ENCODE results near the gene ARID4A. TPM values are rescaled to one million over a fixed set of nuclear protein-coding genes. Genes with fewer than 3 reads are reported as not detected.
A peak's percentile ranks its signal among the peaks of the same experiment; 100 is the strongest.

The ARID4A gene
- total RNA-seq, 5 donors from 2014 or later (not counting 1 experiment from before 2014, with no cell fraction given) = 51.2 to 70.1 (median 57.6) TPM

DNA sequence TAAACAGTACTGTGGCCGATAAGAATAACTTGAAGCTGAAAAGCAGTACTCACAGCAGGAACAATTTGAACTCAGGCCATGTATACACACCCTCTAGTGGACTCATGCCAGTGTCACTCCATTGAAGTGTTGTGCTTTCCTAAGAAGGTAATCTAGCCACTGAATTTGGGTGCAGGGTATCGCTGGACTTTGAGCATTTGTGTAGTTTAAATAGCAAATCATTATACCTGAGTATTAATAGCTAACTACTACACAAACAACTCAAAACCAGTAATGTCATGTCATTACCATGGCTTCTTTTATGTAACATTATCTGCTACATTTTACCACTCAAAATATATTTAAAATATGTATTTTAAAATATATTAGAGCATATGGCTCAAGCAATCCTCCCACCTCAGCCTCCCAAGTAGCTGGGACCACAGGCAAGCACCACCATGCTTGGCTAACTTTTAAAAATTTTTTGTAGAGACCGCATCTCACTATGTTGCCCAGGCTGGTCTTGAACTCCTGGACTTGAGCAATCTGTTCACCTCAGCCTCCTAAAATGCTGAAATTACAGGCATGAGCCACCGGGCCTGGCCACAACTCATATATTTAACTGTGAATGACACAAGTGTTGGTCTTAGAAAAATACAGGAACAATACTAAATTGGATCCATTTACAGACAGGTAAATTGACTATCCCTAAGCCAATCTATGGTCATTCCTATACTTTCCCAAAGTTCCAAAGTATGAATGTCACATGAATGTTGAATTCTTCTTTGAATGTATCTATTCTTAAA lies 25.6 kb upstream of the ARID4A start:
- ATAC-seq (replicated peaks in 1 of 4) (no peak), DNase-seq (peak in 1 of 35 experiments; percentile 17)
- peak overlapping the region; percentile 15 to 39 for H3K27ac Mint-ChIP-seq
- Histone ChIP-seq H3K4me3 (ENCODE audit: control insufficient read depth in 1 of 2, extremely low read depth in 1 of 2, low read length in 1 of 2) (no peak overlapping the region), H3K27me3 (replicated peaks in 1 of 2; ENCODE audit: control insufficient read depth in 2 of 2, extremely low read depth in 1 of 2, insufficient read depth in 2 of 2, low read length in 1 of 2) (no peaks in the 10 kb centered on the region), H3K27ac (ENCODE audit: low read length) (no peak overlapping the region), H3K9me3 (no peaks in the 10 kb centered on the region), H3K36me3 (ENCODE audit: control insufficient read depth in 2 of 2, extremely low read depth in 1 of 2, insufficient read depth in 1 of 2, low read length in 1 of 2) (peaks cover 10 to 56% of the 10 kb centered on the region in 2 donors), H3K4me1 (ENCODE audit: control insufficient read depth in 1 of 2, extremely low read depth in 1 of 2, insufficient read depth in 2 of 2, low read length in 2 of 2) (peaks cover 15 to 19% of the 10 kb centered on the region in 2 experiments)
- POLR2A ChIA-PET = interaction anchor here (0.6 to 1.7 kb wide), 5 partner anchors 9 to 80 kb away, joined by 3 to 4 read pairs (median 3); partner anchors contain the start of gene ARID4A (in 1 of the 2)
- 100% methylated on average over 1 of the region's 4 CpGs for WGBS (ENCODE audit: insufficient coverage)
- no peaks in the 10 kb centered on the region for H3K27me3 Mint-ChIP-seq
- CTCF ChIA-PET = interaction anchor here in 1 of 2 donors (0.9 kb wide), 1 partner anchor 9 kb away, joined by 4 read pairs; no protein-coding TSS in a partner anchor
- peaks cover 29% of the 10 kb centered on the region for H3K36me3 Mint-ChIP-seq
- no peak overlapping the region for H3K4me3 Mint-ChIP-seq
- peaks cover 32 to 52% (median 43%) of the 10 kb centered on the region in 3 donors for H3K4me1 Mint-ChIP-seq
- no peaks in the 10 kb centered on the region for H3K9me3 Mint-ChIP-seq

DNA sequence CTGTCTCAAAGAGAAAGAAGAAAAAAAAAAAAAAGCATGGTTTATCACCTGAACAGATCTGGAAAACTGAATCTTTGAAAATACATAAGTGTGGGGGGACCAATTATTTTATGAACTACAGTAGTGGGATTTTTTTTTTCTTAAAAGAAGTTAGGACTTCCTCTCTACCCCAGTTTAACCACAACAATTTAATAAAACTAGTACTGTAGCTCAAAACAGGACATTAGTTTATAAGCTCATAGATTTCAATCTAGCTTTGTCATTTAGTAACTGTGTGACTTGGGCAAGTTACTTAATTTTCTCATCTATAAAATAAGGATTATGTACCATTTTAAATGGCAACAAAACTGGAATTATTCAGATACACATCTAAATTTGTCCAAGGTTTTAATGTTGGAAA lies 23.5 kb upstream of the ARID4A start:
- Histone ChIP-seq H3K27ac (ENCODE audit: low read length) (peak overlapping the region; percentile 43), H3K4me1 (ENCODE audit: control insufficient read depth in 1 of 2, extremely low read depth in 1 of 2, insufficient read depth in 2 of 2, low read length in 2 of 2) (peaks cover 15 to 28% of the 10 kb centered on the region in 2 experiments), H3K27me3 (replicated peaks in 1 of 2; ENCODE audit: control insufficient read depth in 2 of 2, extremely low read depth in 1 of 2, insufficient read depth in 2 of 2, low read length in 1 of 2) (no peaks in the 10 kb centered on the region), H3K9me3 (no peaks in the 10 kb centered on the region), H3K4me3 (ENCODE audit: control insufficient read depth in 1 of 2, extremely low read depth in 1 of 2, low read length in 1 of 2) (no peak overlapping the region), H3K36me3 (ENCODE audit: control insufficient read depth in 2 of 2, extremely low read depth in 1 of 2, insufficient read depth in 1 of 2, low read length in 1 of 2) (peaks cover 10 to 57% of the 10 kb centered on the region in 2 donors)
- Mint-ChIP-seq H3K27me3 (no peaks in the 10 kb centered on the region), H3K4me1 (peaks cover 45 to 57% (median 48%) of the 10 kb centered on the region in 3 donors), H3K27ac (peak overlapping the region; percentile 77 to 91), H3K9me3 (no peaks in the 10 kb centered on the region), H3K36me3 (peaks cover 31% of the 10 kb centered on the region), H3K4me3 (peak overlapping the region; percentile 17 to 43 (median 19))
- ChIA-PET CTCF (interaction anchor here (0.7 to 2.1 kb wide), 3 partner anchors 12 to 914 kb away, joined by 4 to 6 read pairs (median 5); no protein-coding TSS in a partner anchor), POLR2A (interaction anchor here (0.6 to 1.8 kb wide), 9 partner anchors 11 to 885 kb away, joined by 3 to 13 read pairs (median 4); partner anchors contain the start of genes ARID4A (in 1 of the 2) and TOMM20L (in 1 of the 2))
- no peak for ATAC-seq (replicated peaks in 1 of 4)
- no peak for DNase-seq

DNA sequence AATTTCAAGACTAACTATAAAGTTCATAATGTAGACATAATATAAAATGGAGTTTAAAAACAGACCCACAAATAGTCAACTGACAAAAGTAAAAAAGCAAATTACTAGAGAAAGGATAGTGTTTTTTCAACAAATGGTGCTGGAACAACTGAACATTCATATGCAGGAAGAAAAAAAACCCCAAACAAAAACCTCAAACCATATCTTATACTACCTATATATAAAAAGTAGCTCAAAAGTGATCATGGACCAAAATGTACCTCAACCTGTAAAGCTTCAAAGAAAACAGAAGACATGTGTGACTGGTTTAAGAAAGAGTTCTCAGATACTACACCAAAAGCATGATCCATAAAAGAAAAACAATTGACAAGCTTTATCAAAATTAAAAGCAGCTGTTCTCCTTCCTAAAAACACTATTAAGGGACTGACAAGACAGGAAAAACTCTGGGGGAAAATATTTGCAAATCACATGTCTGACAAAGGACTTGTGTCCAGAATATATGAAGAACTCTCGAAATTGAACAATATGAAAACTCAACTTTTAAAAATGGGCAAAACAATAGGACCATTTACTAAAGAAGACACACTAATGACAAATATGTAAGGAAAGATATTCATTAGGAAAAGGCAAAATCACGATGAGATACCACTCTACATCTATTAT lies 22.7 kb upstream of the ARID4A start:
- Mint-ChIP-seq H3K4me1 (peaks cover 50 to 58% (median 50%) of the 10 kb centered on the region in 3 donors), H3K27me3 (no peaks in the 10 kb centered on the region), H3K9me3 (no peaks in the 10 kb centered on the region), H3K36me3 (peaks cover 23% of the 10 kb centered on the region), H3K4me3 (peak overlapping the region in 1 of 3 donors; percentile 19), H3K27ac (peak overlapping the region; percentile 77 to 91)
- H3K36me3 ChIP-seq (ENCODE audit: control insufficient read depth in 2 of 2, extremely low read depth in 1 of 2, insufficient read depth in 1 of 2, low read length in 1 of 2) = peaks cover 10 to 50% of the 10 kb centered on the region in 2 donors
- H3K27ac ChIP-seq (ENCODE audit: low read length) = peak overlapping the region; percentile 43
- DNase-seq = no peak
- CTCF ChIA-PET = interaction anchor here (0.5 to 2.1 kb wide), 6 partner anchors 10 to 73 kb away, joined by 3 to 7 read pairs (median 4); no protein-coding TSS in a partner anchor
- H3K27me3 ChIP-seq (replicated peaks in 1 of 2; ENCODE audit: control insufficient read depth in 2 of 2, extremely low read depth in 1 of 2, insufficient read depth in 2 of 2, low read length in 1 of 2) = no peaks in the 10 kb centered on the region
- WGBS (ENCODE audit: insufficient coverage) = no CpG with 5 or more reads among the region's 2 CpGs
- no peak overlapping the region for H3K4me3 ChIP-seq (ENCODE audit: control insufficient read depth in 1 of 2, extremely low read depth in 1 of 2, low read length in 1 of 2)
- peaks cover 16 to 28% of the 10 kb centered on the region in 2 experiments for H3K4me1 ChIP-seq (ENCODE audit: control insufficient read depth in 1 of 2, extremely low read depth in 1 of 2, insufficient read depth in 2 of 2, low read length in 2 of 2)
- H3K9me3 ChIP-seq = no peaks in the 10 kb centered on the region
- POLR2A ChIA-PET = interaction anchor here (0.6 to 1.8 kb wide), 11 partner anchors 8 to 155 kb away, joined by 3 to 13 read pairs (median 4); partner anchors contain the start of genes ARID4A (in 1 of the 2) and TOMM20L (in 1 of the 2)
- ATAC-seq (replicated peaks in 1 of 4) = peak in 1 of 4 experiments; percentile 55

- H3K36me3 ChIP-seq (ENCODE audit: control insufficient read depth in 2 of 2, extremely low read depth in 1 of 2, insufficient read depth in 1 of 2, low read length in 1 of 2) = peaks cover 10 to 44% of the 10 kb centered on the region in 2 donors
- Mint-ChIP-seq H3K4me1 (peaks cover 52 to 63% (median 53%) of the 10 kb centered on the region in 3 donors), H3K36me3 (peaks cover 25% of the 10 kb centered on the region), H3K4me3 (peak overlapping the region in 1 of 3 donors; percentile 19), H3K27me3 (no peaks in the 10 kb centered on the region), H3K9me3 (no peaks in the 10 kb centered on the region), H3K27ac (peak overlapping the region; percentile 77 to 91)
- H3K4me3 ChIP-seq (ENCODE audit: control insufficient read depth in 1 of 2, extremely low read depth in 1 of 2, low read length in 1 of 2) = no peak overlapping the region
- WGBS (ENCODE audit: insufficient coverage) = no CpG with 5 or more reads among the region's 1 CpG
- ATAC-seq (replicated peaks in 1 of 4) = no peak
- H3K9me3 ChIP-seq = no peaks in the 10 kb centered on the region
- peaks cover 21 to 27% of the 10 kb centered on the region in 2 experiments for H3K4me1 ChIP-seq (ENCODE audit: control insufficient read depth in 1 of 2, extremely low read depth in 1 of 2, insufficient read depth in 2 of 2, low read length in 2 of 2)
- CTCF ChIA-PET = interaction anchor here (0.5 to 2.1 kb wide), 6 partner anchors 10 to 74 kb away, joined by 3 to 7 read pairs (median 4); no protein-coding TSS in a partner anchor
- no peak for DNase-seq
- H3K27ac ChIP-seq (ENCODE audit: low read length) = no peak overlapping the region
- POLR2A ChIA-PET = interaction anchor here in 1 of 2 donors (0.6 to 1.8 kb wide), 7 partner anchors 9 to 78 kb away, joined by 3 to 13 read pairs (median 4); partner anchors contain the start of gene ARID4A
- H3K27me3 ChIP-seq (replicated peaks in 1 of 2; ENCODE audit: control insufficient read depth in 2 of 2, extremely low read depth in 1 of 2, insufficient read depth in 2 of 2, low read length in 1 of 2) = no peaks in the 10 kb centered on the region
Observed at GRCh38 chr14:58276208-58276607, 22.1 kb upstream of the ARID4A start.

DNA sequence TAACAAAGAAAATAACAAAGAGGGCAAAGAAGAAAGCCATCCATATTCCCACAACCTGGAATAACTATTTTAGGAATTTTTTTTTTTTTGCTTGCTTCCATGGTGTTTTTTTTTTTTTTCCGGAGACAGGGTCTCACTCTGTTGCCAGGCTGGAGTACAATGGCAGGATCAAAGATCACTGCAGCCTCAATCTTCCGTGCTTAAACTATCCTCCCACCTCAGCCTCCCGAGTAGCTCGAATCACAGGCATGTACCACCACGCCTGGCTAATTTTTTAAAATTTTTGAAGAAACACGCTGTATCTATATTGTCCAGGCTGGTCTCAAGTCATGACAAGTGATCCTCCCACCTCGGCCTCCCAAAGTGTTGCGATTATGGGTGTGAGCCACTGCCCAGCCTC lies 20.2 kb upstream of the ARID4A start:
- 100% methylated on average over 5 of the region's 8 CpGs for WGBS (ENCODE audit: insufficient coverage)

More for the DNA sequence above, 20.2 kb upstream of the ARID4A start:
- Histone ChIP-seq H3K36me3 (ENCODE audit: control insufficient read depth in 2 of 2, extremely low read depth in 1 of 2, insufficient read depth in 1 of 2, low read length in 1 of 2) (peaks cover 10 to 39% of the 10 kb centered on the region in 2 donors), H3K27me3 (replicated peaks in 1 of 2; ENCODE audit: control insufficient read depth in 2 of 2, extremely low read depth in 1 of 2, insufficient read depth in 2 of 2, low read length in 1 of 2) (no peaks in the 10 kb centered on the region), H3K9me3 (no peaks in the 10 kb centered on the region), H3K4me1 (ENCODE audit: control insufficient read depth in 1 of 2, extremely low read depth in 1 of 2, insufficient read depth in 2 of 2, low read length in 2 of 2) (peaks cover 31 to 33% of the 10 kb centered on the region in 2 experiments), H3K4me3 (ENCODE audit: control insufficient read depth in 1 of 2, extremely low read depth in 1 of 2, low read length in 1 of 2) (no peak overlapping the region), H3K27ac (ENCODE audit: low read length) (no peak overlapping the region)
- ChIA-PET POLR2A (interaction anchor here (0.6 to 0.7 kb wide), 4 partner anchors 9 to 201 kb away, joined by 3 to 8 read pairs (median 5); no protein-coding TSS in a partner anchor), CTCF (no interaction called here)
- ATAC-seq (replicated peaks in 1 of 4) (no peak), DNase-seq (no peak)
- Mint-ChIP-seq H3K27ac (no peak overlapping the region), H3K4me3 (no peak overlapping the region), H3K9me3 (no peaks in the 10 kb centered on the region), H3K36me3 (peaks cover 28% of the 10 kb centered on the region), H3K27me3 (no peaks in the 10 kb centered on the region), H3K4me1 (peaks cover 67 to 75% (median 70%) of the 10 kb centered on the region in 3 donors)
